Liver (tissue), 3 donors: ENCODE data around the gene CX3CR1.
"Not testable (repeated sequence)": the region's sequence is repeated elsewhere in the genome, so short reads cannot be mapped to it uniquely, and the experiment has no call there.

ENCODE experiments used
- ATF3 ChIP-seq: IDR thresholded peaks from 2 replicates; pipeline ENCODE4 v1.6.1; 2016; ENCODE audit warnings: antibody characterized with exemption
- FOXA1 ChIP-seq: IDR thresholded peaks from 2 replicates; pipeline ENCODE4 v1.6.1; 2016; ENCODE audit warnings: antibody characterized with exemption
- JUND ChIP-seq, 2 donors: IDR thresholded peaks; 2 replicates each; pipeline ENCODE4 v1.6.1; 2016; ENCODE audit warnings: antibody characterized with exemption in 2 of 2
- RAD21 ChIP-seq, 2 donors: IDR thresholded peaks; 2 replicates each; pipeline ENCODE4 v1.6.1; 2016; ENCODE audit warnings: antibody characterized with exemption in 2 of 2, mild to moderate bottlenecking in 2 of 2
- SP1 ChIP-seq: IDR thresholded peaks from 2 replicates; pipeline ENCODE4 v1.6.1; 2018; ENCODE audit warnings: antibody characterized with exemption, mild to moderate bottlenecking
- TAF1 ChIP-seq: conservative IDR thresholded peaks from 2 replicates; pipeline ENCODE4 v1.6.1; 2016; ENCODE audit warnings: antibody characterized with exemption, mild to moderate bottlenecking
- YY1 ChIP-seq: IDR thresholded peaks from 2 replicates; pipeline ENCODE4 v1.6.1; 2016; ENCODE audit warnings: antibody characterized with exemption, mild to moderate bottlenecking
- TF ChIP-seq, protein P1 (sequence below): IDR thresholded peaks from 2 replicates; pipeline ENCODE4 v1.6.1; 2016; ENCODE audit warnings: antibody characterized with exemption, mild to moderate bottlenecking
- TF ChIP-seq, protein P2 (sequence below): fragments of 150-350 bp; IDR thresholded peaks from 2 replicates; pipeline ENCODE4 v1.5.1; 2017; ENCODE audit warnings: improper control_type of control experiment, low read depth, low read length; ENCODE audit not compliant: missing input control
- TF ChIP-seq, protein P3 (sequence below): IDR thresholded peaks from 2 replicates; pipeline ENCODE4 v1.6.1; 2016; ENCODE audit warnings: antibody characterized with exemption
- donor health status: healthy.
- donor health status: healthy.

GRCh38 chr3:39227596-39227995 is 52.2 kb downstream of the CX3CR1 start:
- TF ChIP-seq RAD21 (IDR thresholded peaks at IDR 0.05); YY1; JUND (IDR thresholded peaks at IDR 0.05); FOXA1; TAF1; ATF3; SP1: not testable (repeated sequence)
- TF ChIP-seq, protein P1, sequence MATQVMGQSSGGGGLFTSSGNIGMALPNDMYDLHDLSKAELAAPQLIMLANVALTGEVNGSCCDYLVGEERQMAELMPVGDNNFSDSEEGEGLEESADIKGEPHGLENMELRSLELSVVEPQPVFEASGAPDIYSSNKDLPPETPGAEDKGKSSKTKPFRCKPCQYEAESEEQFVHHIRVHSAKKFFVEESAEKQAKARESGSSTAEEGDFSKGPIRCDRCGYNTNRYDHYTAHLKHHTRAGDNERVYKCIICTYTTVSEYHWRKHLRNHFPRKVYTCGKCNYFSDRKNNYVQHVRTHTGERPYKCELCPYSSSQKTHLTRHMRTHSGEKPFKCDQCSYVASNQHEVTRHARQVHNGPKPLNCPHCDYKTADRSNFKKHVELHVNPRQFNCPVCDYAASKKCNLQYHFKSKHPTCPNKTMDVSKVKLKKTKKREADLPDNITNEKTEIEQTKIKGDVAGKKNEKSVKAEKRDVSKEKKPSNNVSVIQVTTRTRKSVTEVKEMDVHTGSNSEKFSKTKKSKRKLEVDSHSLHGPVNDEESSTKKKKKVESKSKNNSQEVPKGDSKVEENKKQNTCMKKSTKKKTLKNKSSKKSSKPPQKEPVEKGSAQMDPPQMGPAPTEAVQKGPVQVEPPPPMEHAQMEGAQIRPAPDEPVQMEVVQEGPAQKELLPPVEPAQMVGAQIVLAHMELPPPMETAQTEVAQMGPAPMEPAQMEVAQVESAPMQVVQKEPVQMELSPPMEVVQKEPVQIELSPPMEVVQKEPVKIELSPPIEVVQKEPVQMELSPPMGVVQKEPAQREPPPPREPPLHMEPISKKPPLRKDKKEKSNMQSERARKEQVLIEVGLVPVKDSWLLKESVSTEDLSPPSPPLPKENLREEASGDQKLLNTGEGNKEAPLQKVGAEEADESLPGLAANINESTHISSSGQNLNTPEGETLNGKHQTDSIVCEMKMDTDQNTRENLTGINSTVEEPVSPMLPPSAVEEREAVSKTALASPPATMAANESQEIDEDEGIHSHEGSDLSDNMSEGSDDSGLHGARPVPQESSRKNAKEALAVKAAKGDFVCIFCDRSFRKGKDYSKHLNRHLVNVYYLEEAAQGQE = not testable (repeated sequence)
- TF ChIP-seq, protein P2, sequence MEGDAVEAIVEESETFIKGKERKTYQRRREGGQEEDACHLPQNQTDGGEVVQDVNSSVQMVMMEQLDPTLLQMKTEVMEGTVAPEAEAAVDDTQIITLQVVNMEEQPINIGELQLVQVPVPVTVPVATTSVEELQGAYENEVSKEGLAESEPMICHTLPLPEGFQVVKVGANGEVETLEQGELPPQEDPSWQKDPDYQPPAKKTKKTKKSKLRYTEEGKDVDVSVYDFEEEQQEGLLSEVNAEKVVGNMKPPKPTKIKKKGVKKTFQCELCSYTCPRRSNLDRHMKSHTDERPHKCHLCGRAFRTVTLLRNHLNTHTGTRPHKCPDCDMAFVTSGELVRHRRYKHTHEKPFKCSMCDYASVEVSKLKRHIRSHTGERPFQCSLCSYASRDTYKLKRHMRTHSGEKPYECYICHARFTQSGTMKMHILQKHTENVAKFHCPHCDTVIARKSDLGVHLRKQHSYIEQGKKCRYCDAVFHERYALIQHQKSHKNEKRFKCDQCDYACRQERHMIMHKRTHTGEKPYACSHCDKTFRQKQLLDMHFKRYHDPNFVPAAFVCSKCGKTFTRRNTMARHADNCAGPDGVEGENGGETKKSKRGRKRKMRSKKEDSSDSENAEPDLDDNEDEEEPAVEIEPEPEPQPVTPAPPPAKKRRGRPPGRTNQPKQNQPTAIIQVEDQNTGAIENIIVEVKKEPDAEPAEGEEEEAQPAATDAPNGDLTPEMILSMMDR = not testable (repeated sequence)
- TF ChIP-seq, protein P3, sequence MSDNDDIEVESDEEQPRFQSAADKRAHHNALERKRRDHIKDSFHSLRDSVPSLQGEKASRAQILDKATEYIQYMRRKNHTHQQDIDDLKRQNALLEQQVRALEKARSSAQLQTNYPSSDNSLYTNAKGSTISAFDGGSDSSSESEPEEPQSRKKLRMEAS = not testable (repeated sequence)
